ENCODE measurements around the gene NR2F1-AS1.

Gene NR2F1-AS1

DNA sequence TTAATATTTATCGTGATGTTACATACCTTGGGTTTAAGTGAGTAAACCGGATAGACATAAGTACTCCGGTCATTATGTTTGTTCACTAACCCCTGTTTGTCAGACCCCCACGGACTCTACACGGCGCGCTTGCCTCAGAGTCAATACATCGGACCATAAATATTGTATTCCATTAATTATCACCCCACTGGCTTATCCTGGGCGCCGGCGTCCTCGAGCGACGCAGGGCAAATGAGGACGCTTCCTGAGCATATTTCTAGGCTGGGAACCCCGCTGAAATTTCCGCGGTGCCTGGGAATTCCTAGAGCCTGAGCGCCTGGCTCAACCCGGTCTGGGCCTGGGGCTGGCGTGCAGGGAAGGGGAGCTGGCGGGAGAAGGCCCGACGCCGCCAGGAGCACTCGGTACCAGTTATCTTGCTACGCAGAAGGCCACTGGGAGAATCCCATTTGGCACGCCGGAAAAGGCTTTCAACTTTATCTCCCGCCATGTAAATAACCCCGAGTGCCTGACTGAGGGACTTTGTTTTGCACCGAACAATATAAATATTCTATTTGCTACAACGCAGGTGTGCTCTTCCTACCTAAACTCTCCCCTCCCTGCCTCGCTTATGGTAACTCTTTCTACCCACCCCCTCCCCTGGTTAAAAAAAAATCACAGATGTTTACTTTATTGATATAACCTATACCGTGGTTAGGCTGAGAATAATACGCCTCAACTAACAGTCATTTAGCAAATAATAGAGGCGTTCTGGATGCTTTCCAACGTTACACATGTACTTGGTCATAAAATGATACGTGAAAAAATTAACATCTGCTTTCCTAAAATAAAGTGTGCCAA lies 21.4 kb upstream of the NR2F1-AS1 start:
- DNase-seq: no peak

DNA sequence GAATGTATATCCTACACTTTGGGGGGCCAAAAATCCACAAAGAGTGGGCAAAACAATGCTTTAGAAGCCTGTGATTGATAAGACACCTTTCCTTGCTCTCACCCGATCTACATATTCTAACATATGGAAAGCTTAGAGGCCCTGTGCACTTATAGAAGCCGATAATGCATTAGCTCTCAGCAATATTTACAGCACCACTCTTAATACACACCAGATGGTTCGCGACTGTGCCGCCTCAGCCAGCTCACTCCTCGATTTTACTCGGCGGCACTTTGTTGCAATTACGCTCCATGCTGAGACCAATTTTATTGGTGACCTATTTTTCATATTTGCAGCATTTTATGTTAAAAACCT lies 20.8 kb upstream of the NR2F1-AS1 start:
- no peak for DNase-seq

DNA sequence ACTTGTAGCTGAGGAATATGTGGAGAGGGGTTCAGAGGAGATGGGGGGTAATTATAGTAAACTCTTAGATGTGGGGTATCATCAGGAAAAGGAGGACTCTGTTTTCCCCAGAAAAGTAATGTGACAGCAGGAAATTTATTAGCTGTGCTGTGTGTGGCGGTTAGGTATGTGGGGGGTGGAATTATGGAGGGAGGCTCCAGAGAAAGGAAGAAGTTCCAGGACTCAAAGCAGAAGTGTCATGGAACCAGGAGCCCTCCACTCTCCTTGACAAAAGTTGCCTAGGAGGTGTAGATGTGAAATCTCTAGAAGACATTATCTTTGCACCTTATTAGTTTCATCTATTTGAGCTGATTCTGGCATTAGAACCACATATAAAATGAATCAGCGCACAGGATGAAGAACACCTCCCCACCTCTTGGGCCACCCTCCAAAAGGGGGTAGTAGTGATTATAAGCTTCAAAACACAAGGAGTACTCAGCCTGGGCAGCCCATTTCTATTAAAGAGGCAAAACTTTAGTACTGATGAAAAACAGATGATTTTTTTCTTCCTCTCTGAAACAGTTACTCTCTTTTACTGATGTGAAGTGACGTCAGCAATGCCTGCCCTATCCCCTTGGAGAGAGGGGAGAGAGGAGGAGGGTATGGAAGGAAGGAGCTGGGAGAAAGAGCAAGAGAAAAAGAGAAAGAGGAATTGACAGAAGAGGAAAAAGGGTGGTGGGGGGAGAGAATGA lies 20.2 kb upstream of the NR2F1-AS1 start:
- no peak for DNase-seq

DNA sequence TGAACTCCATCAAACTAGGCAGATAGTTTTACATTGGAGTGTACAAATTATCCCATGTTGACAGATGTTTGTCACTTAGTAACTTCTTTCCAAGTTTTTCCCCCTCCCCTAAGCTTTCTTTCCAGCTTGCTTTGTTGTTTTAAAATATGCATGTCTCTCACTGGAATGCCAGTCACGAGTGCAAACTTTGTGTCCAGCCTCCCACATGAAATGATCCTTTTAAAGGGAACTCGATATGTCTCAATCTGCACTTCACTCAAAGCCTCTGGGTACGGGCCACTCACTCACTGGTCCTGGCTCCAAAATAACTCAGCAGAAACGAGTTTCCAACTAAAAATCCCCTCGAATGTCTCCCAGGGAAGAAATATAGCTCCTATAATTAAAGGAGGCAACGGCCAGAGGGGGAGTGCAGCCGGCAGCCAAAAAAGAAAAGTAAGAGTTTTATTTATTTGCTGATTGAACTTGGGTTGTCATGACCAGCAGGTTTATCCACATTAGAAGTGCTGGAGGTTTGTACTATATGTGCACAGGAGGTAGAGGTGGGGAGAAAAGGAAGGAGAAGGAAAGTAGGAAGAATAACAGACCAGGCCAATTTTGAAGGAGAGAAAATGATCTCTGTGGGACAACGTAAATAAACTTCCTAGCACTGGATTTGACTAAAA lies 19.5 kb upstream of the NR2F1-AS1 start:
- DNase-seq: no peak

DNA sequence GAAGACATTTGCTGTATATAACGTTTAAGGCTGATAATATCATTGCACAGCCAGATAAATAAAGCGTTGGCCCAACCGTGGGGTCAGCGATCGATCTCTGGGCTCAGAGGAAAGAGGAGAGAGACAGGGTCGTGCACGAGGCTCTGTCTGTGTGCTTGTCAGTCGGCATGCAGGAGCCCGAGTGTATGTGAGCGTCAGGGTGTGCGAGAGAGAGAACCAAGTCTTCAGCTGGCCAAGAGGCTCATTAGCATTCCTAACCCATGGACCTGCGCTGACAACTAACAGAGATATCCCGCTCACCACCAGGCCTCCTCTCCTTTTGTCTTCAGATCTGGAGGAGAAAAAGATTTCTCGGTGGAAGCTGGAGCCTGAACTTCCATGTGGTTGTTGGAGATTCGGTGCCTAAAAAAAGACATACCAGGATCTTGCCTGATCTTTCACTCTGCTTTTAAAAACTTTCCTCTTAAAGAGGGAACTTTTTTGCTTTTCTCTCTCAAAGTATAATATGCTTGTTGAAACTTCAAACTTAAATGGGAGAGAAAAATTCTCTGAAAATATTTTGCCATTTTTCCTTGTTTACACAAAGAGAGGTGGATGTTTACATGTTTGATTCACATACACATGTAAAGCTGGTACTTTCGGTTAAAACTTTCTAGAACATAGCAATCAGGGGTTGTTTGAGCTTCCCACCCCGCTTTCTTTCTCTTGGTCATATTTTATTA lies 18.5 kb upstream of the NR2F1-AS1 start:
- no peak for DNase-seq

DNA sequence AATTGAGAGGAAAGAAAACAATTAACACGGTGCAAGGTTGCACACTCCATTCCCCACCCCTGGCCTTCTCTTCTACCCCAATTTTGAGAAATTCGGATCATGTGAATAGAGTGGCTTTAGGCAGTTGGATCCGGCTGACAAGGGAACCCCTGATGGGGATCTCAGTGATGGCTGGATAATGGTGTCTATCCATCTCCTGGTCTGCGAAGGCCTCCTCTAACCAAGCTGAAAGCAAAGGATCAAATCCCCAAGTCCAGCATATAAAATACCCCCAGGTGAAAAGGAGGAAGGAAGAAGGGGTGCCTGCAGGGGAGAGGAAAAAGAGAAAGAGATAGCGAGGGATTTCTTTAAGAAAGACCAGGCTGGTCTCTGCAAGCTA lies 18.0 kb upstream of the NR2F1-AS1 start:
- no peak for DNase-seq

DNA sequence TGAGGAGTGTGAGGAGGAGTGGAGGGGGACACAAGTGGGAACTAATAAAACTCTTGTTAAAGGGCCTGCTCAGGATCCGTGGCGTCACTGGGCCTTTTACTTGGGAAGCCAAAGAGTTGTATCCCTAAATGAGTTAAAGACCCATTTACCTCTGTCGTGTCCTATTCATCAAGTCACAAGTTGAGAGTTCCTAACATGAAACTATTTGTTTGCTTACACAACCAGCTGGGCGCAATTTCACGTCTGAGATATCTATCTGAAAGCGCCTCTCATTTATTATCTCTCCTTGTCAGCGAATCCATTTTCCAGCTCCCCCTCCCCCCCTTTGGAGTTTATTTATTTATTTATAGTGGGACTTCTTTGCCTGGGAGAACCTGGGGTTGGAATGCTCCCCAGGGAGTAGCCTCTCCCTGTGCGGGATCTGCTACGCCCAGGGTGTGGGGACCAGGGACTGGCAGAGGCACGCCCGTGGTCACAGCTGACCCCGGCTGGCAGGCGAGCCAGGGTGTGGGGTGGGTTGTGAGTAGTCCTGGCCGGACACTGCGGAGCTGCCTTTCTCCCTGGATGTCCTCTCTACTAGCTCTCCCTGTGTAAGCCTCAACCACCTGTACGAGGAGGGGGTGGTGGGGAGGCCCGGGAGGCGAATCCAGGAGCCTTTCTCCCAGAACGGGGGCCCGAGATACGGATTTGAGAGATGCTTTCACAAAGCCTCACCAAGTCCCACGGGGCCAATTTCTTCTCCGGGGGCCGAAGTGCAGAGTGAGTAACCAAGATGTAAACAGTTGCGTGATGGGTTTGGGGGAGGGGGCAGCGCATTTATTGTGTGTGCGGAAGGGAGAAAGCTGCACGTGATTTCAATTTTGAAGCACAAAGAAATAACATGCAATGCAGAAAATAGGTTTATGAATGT lies 17.3 kb upstream of the NR2F1-AS1 start:
- DNase-seq: no peak

DNA sequence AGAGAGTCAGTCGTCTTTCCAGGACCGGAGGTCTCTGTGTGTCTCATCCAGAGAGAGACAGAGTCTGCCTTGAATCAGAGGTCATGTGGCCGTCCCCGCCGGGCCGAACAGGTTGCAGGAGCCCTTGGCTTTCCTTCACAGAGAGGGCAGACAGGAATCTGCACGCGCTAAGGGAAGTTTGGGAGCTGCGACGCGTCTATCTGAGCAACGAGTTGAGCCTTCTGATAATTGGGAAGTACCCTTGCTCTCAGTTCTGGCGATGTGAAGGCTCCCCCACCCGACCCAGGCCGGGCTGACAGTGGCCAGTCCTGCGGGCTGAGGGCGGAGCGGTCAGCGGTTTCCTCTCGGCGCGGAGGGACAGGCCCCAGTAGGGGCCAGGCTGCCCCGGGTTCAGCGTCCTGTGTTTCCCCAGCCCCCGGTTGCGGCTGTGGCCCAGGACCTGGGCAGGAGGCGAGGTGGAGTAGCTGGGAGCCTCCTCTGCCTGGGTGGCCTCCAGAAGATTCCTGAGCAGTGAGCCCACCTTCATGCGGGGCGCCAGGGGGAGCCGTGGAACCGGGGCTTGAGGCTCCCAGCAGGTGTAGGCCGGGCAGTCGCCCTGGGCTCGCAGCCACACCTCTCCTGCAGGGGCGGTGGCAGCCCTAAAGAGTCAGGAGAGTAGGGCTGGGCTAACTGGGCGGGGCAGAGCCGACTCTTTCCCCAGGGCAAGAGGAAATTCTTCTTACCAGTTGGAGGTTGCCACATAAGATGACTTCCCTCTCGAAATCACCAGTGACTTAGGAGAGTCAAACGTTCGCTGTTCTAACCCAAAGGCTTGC lies 15.9 kb upstream of the NR2F1-AS1 start:
- DNase-seq: no peak

DNA sequence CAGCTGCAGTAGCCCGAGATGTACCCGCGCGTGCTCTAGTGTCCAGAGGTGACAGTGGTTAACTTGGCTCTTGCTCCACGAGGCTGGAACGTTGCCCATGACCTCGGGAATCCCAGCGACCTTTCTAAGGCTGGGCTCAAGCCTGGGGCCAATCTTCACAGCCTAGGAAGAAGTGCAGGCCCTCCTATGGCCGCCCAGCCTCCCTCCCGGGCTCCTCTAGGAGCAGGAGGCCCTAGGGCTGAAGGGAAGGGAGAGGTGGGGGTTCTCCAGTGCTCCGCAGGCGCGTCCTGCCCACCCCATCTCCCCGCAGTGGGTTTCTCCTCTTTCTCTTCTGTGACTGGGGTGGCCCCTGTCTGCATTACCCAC lies 15.3 kb upstream of the NR2F1-AS1 start:
- DNase-seq: no peak

DNA sequence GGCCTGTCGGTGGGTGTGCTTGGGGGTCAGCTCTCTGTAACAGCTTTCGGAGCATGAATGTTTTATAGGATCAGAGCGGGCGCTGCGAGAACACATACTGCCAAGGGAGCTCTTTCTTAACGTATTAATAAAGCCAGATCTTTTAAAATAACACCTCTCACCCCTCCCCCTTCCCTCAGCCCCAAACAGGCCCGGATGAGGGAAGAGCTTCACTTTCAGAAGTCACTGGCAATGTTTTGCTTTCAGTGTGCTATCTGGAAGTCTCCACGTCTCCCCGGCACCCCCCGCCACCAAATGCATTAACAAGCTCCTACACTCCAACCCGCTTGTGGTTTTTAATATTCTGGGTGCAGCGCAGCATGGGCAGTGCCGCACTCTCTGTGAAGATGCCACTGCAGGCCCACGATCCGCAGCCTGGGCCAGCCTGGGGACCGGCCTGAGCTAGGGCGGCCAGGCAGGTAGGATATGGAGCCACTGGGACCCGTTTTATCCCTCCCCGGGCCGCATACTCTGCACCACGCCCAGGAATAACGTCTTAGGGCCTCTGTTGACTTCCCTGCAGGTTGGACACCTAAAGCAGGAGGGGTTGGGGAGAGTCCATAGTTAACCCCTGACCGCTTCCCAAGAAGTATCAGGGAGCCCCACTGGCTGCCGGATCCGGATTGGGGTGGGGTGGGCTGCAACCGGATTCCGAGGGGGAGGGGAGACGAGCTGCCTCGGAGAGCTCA lies 14.6 kb upstream of the NR2F1-AS1 start:
- no peak for DNase-seq

DNA sequence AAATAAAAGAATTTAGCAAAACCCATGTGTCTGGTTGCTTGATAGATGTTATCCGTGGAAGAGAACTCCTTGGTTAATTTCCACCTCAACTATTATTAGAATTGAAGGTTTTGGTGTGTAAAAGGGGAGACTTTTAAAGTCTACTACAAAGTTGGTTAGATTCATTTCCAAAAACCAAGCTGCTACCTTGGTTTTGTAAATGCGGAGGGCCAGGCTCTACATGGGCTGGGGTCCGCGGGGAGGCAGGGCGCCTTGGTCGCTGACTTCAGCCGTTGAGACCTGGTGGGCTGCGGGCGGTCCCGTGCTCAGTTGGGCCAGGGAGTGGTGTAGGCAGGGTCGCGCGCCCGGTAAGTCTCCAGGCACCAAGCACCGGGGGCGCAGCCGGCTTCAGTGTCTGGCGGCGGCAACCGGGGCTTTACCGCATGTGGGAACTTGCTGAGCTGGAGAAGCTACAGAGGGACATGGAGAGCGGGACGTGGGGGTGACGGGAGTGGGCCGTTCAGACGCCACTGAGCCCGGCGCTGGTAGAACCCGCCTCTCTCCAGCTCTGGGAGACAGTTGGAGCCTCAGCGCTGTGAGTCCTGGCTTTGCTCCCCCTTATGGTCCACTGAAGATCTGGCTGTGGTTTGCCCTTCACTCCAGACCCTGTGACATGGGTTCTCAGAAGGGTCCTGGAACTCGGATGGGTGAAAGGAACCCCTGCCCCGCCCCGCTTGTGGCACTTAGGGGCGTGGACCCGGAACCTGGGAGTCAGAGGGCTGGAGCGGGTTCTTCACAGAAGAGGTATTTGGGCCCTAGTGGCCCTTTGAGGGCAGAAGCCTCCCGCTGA lies 13.8 kb upstream of the NR2F1-AS1 start:
- no peak for DNase-seq

DNA sequence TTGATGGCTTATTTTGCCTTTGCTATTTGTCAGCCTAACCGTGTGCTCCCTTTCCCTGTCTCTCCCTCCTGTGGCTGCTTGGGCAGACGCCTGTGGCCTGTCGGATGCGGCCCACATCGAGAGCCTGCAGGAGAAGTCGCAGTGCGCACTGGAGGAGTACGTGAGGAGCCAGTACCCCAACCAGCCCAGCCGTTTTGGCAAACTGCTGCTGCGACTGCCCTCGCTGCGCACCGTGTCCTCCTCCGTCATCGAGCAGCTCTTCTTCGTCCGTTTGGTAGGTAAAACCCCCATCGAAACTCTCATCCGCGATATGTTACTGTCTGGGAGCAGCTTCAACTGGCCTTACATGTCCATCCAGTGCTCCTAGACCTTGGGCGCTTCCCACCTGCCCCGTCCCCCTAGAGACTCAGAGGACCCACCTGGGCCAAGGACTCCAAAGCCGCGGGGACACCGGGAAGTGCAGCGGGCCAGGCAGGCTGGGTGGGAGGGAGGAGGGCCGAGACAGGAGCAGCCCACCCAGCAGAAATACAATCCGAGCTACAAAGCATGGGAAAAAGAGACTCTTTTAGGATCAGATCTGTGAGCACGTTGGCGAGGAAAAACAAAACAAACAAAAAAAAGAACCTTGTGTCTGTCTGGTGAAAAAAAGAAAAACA lies 12.6 kb upstream of the NR2F1-AS1 start:
- DNase-seq: no peak

DNA sequence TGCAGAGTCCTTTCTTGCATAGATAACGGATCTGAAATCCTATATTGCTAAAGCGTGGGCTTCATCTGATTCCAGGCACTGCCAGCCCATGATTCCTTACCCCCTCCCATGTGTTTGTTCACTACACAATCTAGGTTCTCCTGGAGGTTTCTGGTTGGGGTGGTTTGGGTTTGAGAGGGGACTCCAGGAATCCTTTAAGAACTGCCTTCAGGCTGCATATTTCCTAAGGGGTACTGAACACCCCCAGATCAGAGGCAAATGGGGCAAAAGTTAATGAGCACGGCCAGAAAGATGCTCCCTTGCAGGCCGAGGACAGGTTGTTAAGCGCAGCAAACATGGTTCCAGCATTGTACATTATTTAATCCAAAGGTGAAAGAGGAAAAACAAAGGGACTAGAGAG lies 11.9 kb upstream of the NR2F1-AS1 start:
- no peak for DNase-seq

DNA sequence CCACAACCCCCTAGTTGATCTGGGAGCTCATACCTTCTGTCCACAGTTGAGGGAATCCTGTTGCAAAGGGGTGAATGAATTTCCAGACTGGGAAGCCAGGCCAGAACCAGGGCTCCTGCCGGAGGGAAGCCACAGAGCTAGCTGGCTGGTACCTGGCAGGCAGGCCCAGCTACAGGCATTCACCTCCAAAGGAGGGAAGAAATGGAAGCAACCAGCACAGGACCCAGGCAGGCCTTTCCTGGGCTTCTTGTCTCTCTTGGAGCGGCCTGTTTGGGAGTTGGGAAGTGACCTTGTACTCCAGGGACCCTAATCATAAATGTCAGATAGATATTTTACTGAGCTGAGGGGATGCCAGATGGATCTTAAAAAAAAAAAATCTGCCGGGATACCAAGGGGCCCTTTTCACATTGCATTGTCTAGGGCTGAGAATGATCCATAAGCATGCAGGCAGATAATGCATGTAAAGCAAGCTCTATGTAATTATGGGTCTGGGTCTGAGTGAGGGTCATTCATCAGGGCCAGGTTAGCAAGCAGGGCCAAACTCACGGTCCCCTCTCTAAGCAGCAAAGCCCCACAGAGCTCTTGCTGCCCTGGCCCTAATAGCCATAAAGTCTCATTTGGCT lies 10.4 kb upstream of the NR2F1-AS1 start:
- no peak for DNase-seq

DNA sequence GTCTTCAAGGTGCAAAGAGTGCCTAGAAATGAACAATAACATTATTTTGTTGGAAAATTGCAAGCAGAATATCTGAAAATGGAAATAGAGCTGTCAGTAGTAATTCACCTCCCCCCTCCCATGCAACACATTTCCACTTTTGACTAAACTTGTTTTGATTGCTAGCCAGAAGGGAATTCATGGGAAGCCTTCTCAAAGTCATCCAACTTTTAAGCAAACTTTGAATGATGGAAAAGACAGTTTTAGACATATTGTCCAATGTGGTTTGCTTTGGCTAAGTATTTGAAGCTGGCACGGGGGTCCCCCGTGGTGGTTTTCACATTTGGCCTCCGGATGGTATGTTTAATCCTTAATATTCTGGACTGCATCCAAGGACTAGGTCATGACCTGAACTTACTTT lies 9.5 kb upstream of the NR2F1-AS1 start:
- DNase-seq: no peak

DNA sequence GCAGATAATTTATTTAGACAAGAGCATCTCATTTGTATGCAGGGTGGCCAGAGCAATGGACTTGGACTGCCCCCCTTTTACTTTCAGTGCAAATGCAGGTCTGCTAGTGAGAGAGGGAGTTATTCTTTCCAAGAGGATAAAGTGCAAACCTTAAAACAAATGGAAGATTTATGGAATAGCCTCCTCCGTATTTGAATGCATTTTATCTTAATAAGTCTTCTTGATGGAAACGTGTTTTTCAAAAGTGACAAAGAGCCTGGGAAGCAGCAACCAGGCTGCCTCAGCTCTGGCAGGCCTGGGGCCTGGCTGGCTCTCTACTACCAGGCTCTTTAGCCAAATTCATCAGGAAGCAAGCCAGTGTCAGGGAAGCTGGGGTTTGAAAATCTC lies 8.8 kb upstream of the NR2F1-AS1 start:
- DNase-seq: no peak

DNA sequence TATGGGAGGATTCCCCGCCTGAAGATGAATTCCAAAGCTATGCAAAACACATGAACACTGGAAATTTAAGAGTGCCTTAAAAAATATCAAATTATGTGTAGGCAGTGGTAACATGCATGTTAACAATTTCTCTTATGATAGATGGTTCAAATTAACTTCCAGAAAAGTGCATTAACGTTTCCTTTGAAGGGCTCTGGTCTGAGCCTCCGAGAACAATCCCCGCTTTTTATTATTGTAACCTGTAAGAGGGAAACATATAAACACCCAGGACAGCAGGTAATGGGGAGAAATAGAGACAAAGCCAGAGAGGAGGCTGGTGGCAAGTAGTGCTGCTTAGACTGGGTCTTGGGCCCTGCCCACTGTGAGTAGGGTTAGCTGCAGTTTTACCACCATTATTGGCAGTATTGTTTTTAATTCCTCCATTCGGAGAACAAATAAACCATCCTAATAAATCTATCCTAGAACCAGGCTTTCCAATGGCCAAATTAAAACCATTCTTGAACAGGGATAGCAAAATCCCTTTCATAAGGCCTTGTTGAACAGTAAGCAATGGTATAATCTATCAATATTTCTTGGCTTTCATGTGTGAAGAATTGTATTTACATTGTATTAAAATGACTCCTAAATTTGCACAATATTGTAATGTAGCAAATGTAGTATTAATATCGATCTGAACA lies 8.3 kb upstream of the NR2F1-AS1 start:
- no peak for DNase-seq
